HepG2 (cell line): Measurements from ENCODE around the gene DNAJB11. TPM values are rescaled to one million over a fixed set of nuclear protein-coding genes. Genes with fewer than 3 reads are reported as not detected.

Source experiments
- ARNTL ChIP-seq: sonication (generic); formaldehyde crosslinking; IDR thresholded peaks from 2 replicates; pipeline ENCODE4 v1.4.0; 2020; ENCODE audit warnings: mild to moderate bottlenecking, missing genetic modification reagents
- HOXA9 ChIP-seq: sonication (generic); formaldehyde crosslinking; IDR thresholded peaks from 2 replicates; pipeline ENCODE4 v1.8.1; 2022; ENCODE audit warnings: missing genetic modification reagents, mild to moderate bottlenecking, moderate library complexity, borderline replicate concordance
- JDP2 ChIP-seq: sonication (generic); formaldehyde crosslinking; IDR thresholded peaks from 2 replicates; pipeline ENCODE4 v1.8.1; 2022; ENCODE audit warnings: missing genetic modification reagents, borderline replicate concordance
- MTF2 ChIP-seq: sonication (generic); formaldehyde crosslinking; IDR thresholded peaks from 2 replicates; pipeline ENCODE4 v1.5.0; 2020; ENCODE audit warnings: missing genetic modification reagents, borderline replicate concordance
- NKX3-1 ChIP-seq: sonication (generic); formaldehyde crosslinking; IDR thresholded peaks from 2 replicates; pipeline ENCODE4 v1.5.0; 2020; ENCODE audit warnings: missing genetic modification reagents
- NR2F6 ChIP-seq, 2 experiments: IDR thresholded peaks; 2 replicates each; pipeline ENCODE4 v1.6.1; 2016; ENCODE audit warnings: antibody characterized with exemption in 1 of 2, mild to moderate bottlenecking in 1 of 2
- PHF8 ChIP-seq: sonication (generic); formaldehyde crosslinking; IDR thresholded peaks from 2 replicates; pipeline ENCODE4 v1.5.0; 2020; ENCODE audit warnings: missing genetic modification reagents
- PRMT3 ChIP-seq: sonication (generic); formaldehyde crosslinking; IDR thresholded peaks from 2 replicates; pipeline ENCODE4 v1.8.1; 2022; ENCODE audit warnings: low read depth, mild to moderate bottlenecking, moderate library complexity, missing genetic modification reagents, borderline replicate concordance
- SNAPC2 ChIP-seq: sonication (generic); formaldehyde crosslinking; IDR thresholded peaks from 2 replicates; pipeline ENCODE4 v1.8.1; 2022; ENCODE audit warnings: mild to moderate bottlenecking, missing genetic modification reagents
- TBP ChIP-seq: sonication (generic); formaldehyde crosslinking; IDR thresholded peaks from 2 replicates; pipeline ENCODE4 v1.5.0; 2020; ENCODE audit warnings: missing genetic modification reagents
- TGIF2 ChIP-seq: IDR thresholded peaks from 2 replicates; pipeline ENCODE4 v1.6.1; 2016; ENCODE audit warnings: control low read depth, missing compliant biosample characterization
- THYN1 ChIP-seq: sonication (generic); formaldehyde crosslinking; IDR thresholded peaks from 2 replicates; pipeline ENCODE4 v1.8.1; 2023; ENCODE audit warnings: low read depth, mild to moderate bottlenecking, moderate library complexity, missing genetic modification reagents, borderline replicate concordance
- XBP1 ChIP-seq: sonication (generic); formaldehyde crosslinking; IDR thresholded peaks from 2 replicates; pipeline ENCODE4 v1.5.0; 2020; ENCODE audit warnings: missing genetic modification reagents
- ZFP91 ChIP-seq: sonication (generic); formaldehyde crosslinking; IDR thresholded peaks from 2 replicates; pipeline ENCODE4 v1.9.0; 2022; ENCODE audit warnings: missing genetic modification reagents, mild to moderate bottlenecking, borderline replicate concordance
- ZNF251 ChIP-seq: sonication (generic); formaldehyde crosslinking; IDR thresholded peaks from 2 replicates; pipeline ENCODE4 v1.9.0; 2021; ENCODE audit warnings: mild to moderate bottlenecking, missing genetic modification reagents
- ZNF451 ChIP-seq: sonication (generic); formaldehyde crosslinking; IDR thresholded peaks from 2 replicates; pipeline ENCODE4 v1.5.0; 2020; ENCODE audit warnings: mild to moderate bottlenecking, missing genetic modification reagents
- ZNF577 ChIP-seq: sonication (generic); formaldehyde crosslinking; IDR thresholded peaks from 2 replicates; pipeline ENCODE4 v1.4.0; 2020; ENCODE audit warnings: mild to moderate bottlenecking, low read depth, missing genetic modification reagents, borderline replicate concordance
- ZNF589 ChIP-seq: sonication (generic); formaldehyde crosslinking; conservative IDR thresholded peaks from 2 replicates; pipeline ENCODE4 v1.8.0; 2022; ENCODE audit warnings: mild to moderate bottlenecking, moderate library complexity, missing genetic modification reagents
- ZNF710 ChIP-seq: sonication (generic); formaldehyde crosslinking; IDR thresholded peaks from 2 replicates; pipeline ENCODE4 v1.5.0; 2020; ENCODE audit warnings: mild to moderate bottlenecking, missing genetic modification reagents, borderline replicate concordance
- ZNF761 ChIP-seq: sonication (generic); formaldehyde crosslinking; conservative IDR thresholded peaks from 2 replicates; pipeline ENCODE4 v1.4.0; 2020; ENCODE audit warnings: mild to moderate bottlenecking, missing genetic modification reagents
- ZNF782 ChIP-seq: sonication (generic); formaldehyde crosslinking; IDR thresholded peaks from 2 replicates; pipeline ENCODE4 v1.4.0; 2020; ENCODE audit warnings: missing genetic modification reagents, mild to moderate bottlenecking, borderline replicate concordance
- polyA plus RNA-seq, 8 experiments: library from polyadenylated mRNA; depleted of rRNA in 3 of 8; stranded (reverse) in 7 of 8; unstranded in 1 of 8; fragments of >200 nt; fragmentation: Illumina TruSeq in 4 of 8; extraction: Trizol in 4 of 8; gene quantifications; 2 replicates each; pipeline versions ENCODE4 v1.2.1 to v1.2.3, GENCODE V29; 2011 to 2016; ENCODE audit warnings: low read depth in 4 of 8, missing spikeins in 1 of 8, mixed read lengths in 1 of 8; ENCODE audit not compliant: insufficient read depth in 1 of 8
- total RNA-seq, 5 experiments: library from RNA; depleted of rRNA; stranded (reverse); fragments of >200 nt; fragmentation: Illumina TruSeq; extraction: Trizol; gene quantifications; 2 replicates each; pipeline ENCODE4 v1.2.3, GENCODE V29; 2016; ENCODE audit warnings: low read depth in 1 of 5
- TF ChIP-seq, protein P1 (sequence below): sonication (generic); formaldehyde crosslinking; IDR thresholded peaks from 2 replicates; pipeline ENCODE4 v1.4.0; 2020; ENCODE audit warnings: missing genetic modification reagents, borderline replicate concordance

Gene DNAJB11
- total and polyA plus RNA-seq, 2 of the 13 experiments (the other 11 are each of a cell fraction or from before 2014, with no cell fraction given), result 41.0 to 132 TPM

GRCh38 chr3:186620213-186621092 is 49.9 kb downstream of the DNAJB11 start (continued):
- peak; percentile 72; the same call in 1 of the 2 replicates for TF ChIP-seq ZNF710 (CRISPR knock-in tag)
- peak; percentile 30; the same call in 1 of the 2 replicates for TF ChIP-seq HOXA9
- TF ChIP-seq ZNF589 (CRISPR knock-in tag), result no peak; the same call in 1 of the 2 replicates
- peak; percentile 16 for TF ChIP-seq TBP (CRISPR knock-in tag)
- TF ChIP-seq ZNF782 (CRISPR knock-in tag), result 0 out of 2 replicates have a peak, but pooled peaks have one; percentile 27
- 0 out of 2 replicates have a peak, but pooled peaks have one; percentile 16 for TF ChIP-seq NKX3-1
- TF ChIP-seq NR2F6 (IDR thresholded peaks at IDR 0.05), result no peak
- peak; percentile 31; the same call in 1 of the 2 replicates for TF ChIP-seq NR2F6 (CRISPR knock-in tag; IDR thresholded peaks at IDR 0.05)
- peak; percentile 95; the same call in 1 of the 2 replicates for TF ChIP-seq THYN1 (CRISPR knock-in tag)
- TF ChIP-seq ZNF451, result peak; percentile 73
- TF ChIP-seq ZNF251 (CRISPR knock-in tag), result peak; percentile 36; the same call in 1 of the 2 replicates
- TF ChIP-seq ARNTL (CRISPR knock-in tag), result peak; percentile 17; the same call in 1 of the 2 replicates
- TF ChIP-seq ZNF761 (CRISPR knock-in tag), result peak; percentile 77; the same call in 1 of the 2 replicates
- no peak; the same call in 1 of the 2 replicates for TF ChIP-seq JDP2
- TF ChIP-seq PHF8 (CRISPR knock-in tag), result no peak
- no peak for TF ChIP-seq ZNF577
- peak; percentile 83 for TF ChIP-seq PRMT3
- TF ChIP-seq XBP1 (CRISPR knock-in tag), result peak; percentile 49; the same call in 1 of the 2 replicates
- peak; percentile 72; the same call in 1 of the 2 replicates for TF ChIP-seq SNAPC2 (CRISPR knock-in tag)
- TF ChIP-seq MTF2 (CRISPR knock-in tag), result 0 out of 2 replicates have a peak, but pooled peaks have one; percentile 47
- 0 out of 2 replicates have a peak, but pooled peaks have one; percentile 55 for TF ChIP-seq TGIF2 (CRISPR knock-in tag)
- peak; percentile 87; the same call in 1 of the 2 replicates for TF ChIP-seq ZFP91 (CRISPR knock-in tag)
- TF ChIP-seq, protein P1, sequence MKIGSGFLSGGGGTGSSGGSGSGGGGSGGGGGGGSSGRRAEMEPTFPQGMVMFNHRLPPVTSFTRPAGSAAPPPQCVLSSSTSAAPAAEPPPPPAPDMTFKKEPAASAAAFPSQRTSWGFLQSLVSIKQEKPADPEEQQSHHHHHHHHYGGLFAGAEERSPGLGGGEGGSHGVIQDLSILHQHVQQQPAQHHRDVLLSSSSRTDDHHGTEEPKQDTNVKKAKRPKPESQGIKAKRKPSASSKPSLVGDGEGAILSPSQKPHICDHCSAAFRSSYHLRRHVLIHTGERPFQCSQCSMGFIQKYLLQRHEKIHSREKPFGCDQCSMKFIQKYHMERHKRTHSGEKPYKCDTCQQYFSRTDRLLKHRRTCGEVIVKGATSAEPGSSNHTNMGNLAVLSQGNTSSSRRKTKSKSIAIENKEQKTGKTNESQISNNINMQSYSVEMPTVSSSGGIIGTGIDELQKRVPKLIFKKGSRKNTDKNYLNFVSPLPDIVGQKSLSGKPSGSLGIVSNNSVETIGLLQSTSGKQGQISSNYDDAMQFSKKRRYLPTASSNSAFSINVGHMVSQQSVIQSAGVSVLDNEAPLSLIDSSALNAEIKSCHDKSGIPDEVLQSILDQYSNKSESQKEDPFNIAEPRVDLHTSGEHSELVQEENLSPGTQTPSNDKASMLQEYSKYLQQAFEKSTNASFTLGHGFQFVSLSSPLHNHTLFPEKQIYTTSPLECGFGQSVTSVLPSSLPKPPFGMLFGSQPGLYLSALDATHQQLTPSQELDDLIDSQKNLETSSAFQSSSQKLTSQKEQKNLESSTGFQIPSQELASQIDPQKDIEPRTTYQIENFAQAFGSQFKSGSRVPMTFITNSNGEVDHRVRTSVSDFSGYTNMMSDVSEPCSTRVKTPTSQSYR (CRISPR knock-in tag), result no peak
